Dedifferentiated amniotic fluid mesenchymal stem cell (primary cell): ENCODE measurements around the gene SLC12A5.
A peak's percentile ranks its signal among the peaks of the same experiment; 100 is the strongest.
"Not testable (repeated sequence)": the region's sequence is repeated elsewhere in the genome, so short reads cannot be mapped to it uniquely, and the experiment has no call there.

ENCODE experiments used
- DNase-seq: peaks from one replicate; pipeline ENCODE4 v3.0.0-alpha.2; 2016; ENCODE audit errors: extremely low spot score

SLC12A5 gene

GRCh38 chr20:46077642-46078305 lies 48.8 kb downstream of the SLC12A5 start:
- no peak for DNase-seq

GRCh38 chr20:46078954-46079353 lies 49.9 kb downstream of the SLC12A5 start:
- no peak for DNase-seq

GRCh38 chr20:46081074-46081473 lies 52.1 kb downstream of the SLC12A5 start:
- DNase-seq = no peak

- DNase-seq = no peak
These were observed 54.1 kb downstream of the SLC12A5 start for GRCh38 chr20:46083101-46083500.

- no peak for DNase-seq
These were observed 54.6 kb downstream of the SLC12A5 start for GRCh38 chr20:46083531-46084061.

- no peak for DNase-seq
These were observed 55.8 kb downstream of the SLC12A5 start for GRCh38 chr20:46084805-46085178.

GRCh38 chr20:46085179-46085851 lies 56.3 kb downstream of the SLC12A5 start:
- no peak for DNase-seq

GRCh38 chr20:46087161-46087560 lies 58.1 kb downstream of the SLC12A5 start:
- DNase-seq = peak; percentile 39

- DNase-seq = no peak
These were observed 59.6 kb downstream of the SLC12A5 start for GRCh38 chr20:46088409-46089166.

GRCh38 chr20:46089167-46089416 lies 60.1 kb downstream of the SLC12A5 start:
- no peak for DNase-seq

- peak; percentile 97 for DNase-seq
These were observed 60.7 kb downstream of the SLC12A5 start, which contains the start of gene NCOA5 for GRCh38 chr20:46089417-46090388. Gene NCOA5, minus strand, starts transcription at chr20:46089962. Its CDS starts 10,538 bp downstream, at chr20:46079424.

- DNase-seq = not testable (repeated sequence)
These were observed 62.9 kb downstream of the SLC12A5 start for GRCh38 chr20:46091622-46092535.

- no peak for DNase-seq
These were observed 64.5 kb downstream of the SLC12A5 start for GRCh38 chr20:46093531-46093930.

- no peak for DNase-seq
These were observed 70.7 kb downstream of the SLC12A5 start for GRCh38 chr20:46099491-46100287.

- not testable (repeated sequence) for DNase-seq
These were observed 71.4 kb downstream of the SLC12A5 start for GRCh38 chr20:46100444-46100843.

- no peak for DNase-seq
These were observed 72.0 kb downstream of the SLC12A5 start for GRCh38 chr20:46100988-46101387.

GRCh38 chr20:46101957-46102356 lies 72.9 kb downstream of the SLC12A5 start:
- no peak for DNase-seq

GRCh38 chr20:46102940-46103339 lies 73.9 kb downstream of the SLC12A5 start:
- DNase-seq = no peak

- DNase-seq = no peak
These were observed 75.2 kb downstream of the SLC12A5 start for GRCh38 chr20:46104262-46104661.

GRCh38 chr20:46107061-46107460 lies 78.0 kb downstream of the SLC12A5 start:
- no peak for DNase-seq
